HepG2 (cell line): ENCODE measurements around the gene IL18RAP.

Experiments
- CTCF ChIP-seq: sonication (generic); formaldehyde crosslinking; IDR thresholded peaks from 2 replicates; pipeline ENCODE4 v1.5.0; 2020; ENCODE audit warnings: mild to moderate bottlenecking, missing genetic modification reagents, moderate library complexity
- GABPA ChIP-seq, 2 experiments: IDR thresholded peaks; 2 replicates each; pipeline ENCODE4 v1.6.1; 2011 to 2016; ENCODE audit warnings: low read depth in 2 of 2, low read length in 1 of 2, missing biosample characterization in 1 of 2, missing genetic modification characterization in 1 of 2
- MAZ ChIP-seq, 2 experiments: sonication (generic) in 1 of 2; formaldehyde crosslinking in 1 of 2; IDR thresholded peaks; 2 replicates each; pipeline versions ENCODE4 v1.5.0 to v1.6.1; 2012 to 2020; ENCODE audit warnings: low read depth in 2 of 2, mild to moderate bottlenecking in 2 of 2, borderline replicate concordance in 1 of 2, improper control_type of control experiment in 1 of 2, low read length in 1 of 2, missing genetic modification reagents in 1 of 2, moderate library complexity in 1 of 2
- PCBP1 ChIP-seq: fragments of 200-400 bp; formaldehyde crosslinking; IDR thresholded peaks from 2 replicates; pipeline ENCODE4 v1.6.1; 2017; ENCODE audit warnings: mild to moderate bottlenecking, low read depth, low read length, borderline replicate concordance
- ZNF414 ChIP-seq: sonication (generic); formaldehyde crosslinking; IDR thresholded peaks from 2 replicates; pipeline ENCODE4 v1.5.0; 2020; ENCODE audit warnings: missing genetic modification reagents

- TF ChIP-seq GABPA (IDR thresholded peaks at IDR 0.05; ENCODE audit: low read depth, low read length) (no peak), GABPA (CRISPR knock-in tag; IDR thresholded peaks at IDR 0.05; ENCODE audit: low read depth) (no peak), MAZ (IDR thresholded peaks at IDR 0.05; ENCODE audit: borderline replicate concordance, low read depth, low read length) (no peak), MAZ (CRISPR knock-in tag; IDR thresholded peaks at IDR 0.05; ENCODE audit: low read depth) (no peak), ZNF414 (no peak), CTCF (CRISPR knock-in tag) (no peak), PCBP1 (no peak)
These were observed 11.9 kb downstream of the IL18RAP start for GRCh38 chr2:102434655-102435381.
